RWPE2 (cell line): ENCODE measurements around the gene ERBB4.

Experiments
- ATAC-seq: fragments of 200-7000 bp; cut with Tn5 transposase; 3 replicates; pipeline ENCODE4 v1.9.1; 2021; ENCODE audit warnings: low read depth
- DNase-seq: peaks from one replicate; pipeline ENCODE4 v3.0.0-alpha.2; 2020; ENCODE audit warnings: low spot score
- H3K27ac ChIP-seq: fragments of 450-650 bp; 2 replicates; pipeline ENCODE4 v1.5.1; 2017; ENCODE audit warnings: mild to moderate bottlenecking; ENCODE audit not compliant: poor library complexity, severe bottlenecking
- H3K27me3 ChIP-seq: fragments of 250-450 bp; sonication (Bioruptor Pico); 2 replicates; pipeline ENCODE4 v1.5.1; 2021; ENCODE audit warnings: mild to moderate bottlenecking, moderate library complexity; ENCODE audit not compliant: insufficient read depth, poor library complexity, severe bottlenecking
- H3K36me3 ChIP-seq: fragments of 250-450 bp; sonication (Bioruptor Pico); 2 replicates; pipeline ENCODE4 v1.5.1; 2020; ENCODE audit warnings: low read depth, mild to moderate bottlenecking, moderate library complexity
- H3K4me1 ChIP-seq: fragments of 250-450 bp; sonication (Bioruptor Pico); 2 replicates; pipeline ENCODE4 v1.5.1; 2021; ENCODE audit warnings: mild to moderate bottlenecking, moderate library complexity; ENCODE audit not compliant: insufficient read depth, poor library complexity, severe bottlenecking
- H3K4me3 ChIP-seq: fragments of 250-450 bp; sonication (Bioruptor Pico); 2 replicates; pipeline ENCODE4 v1.5.1; 2021; ENCODE audit warnings: mild to moderate bottlenecking, moderate library complexity; ENCODE audit not compliant: severe bottlenecking
- H3K9me3 ChIP-seq: fragments of 250-450 bp; sonication (Bioruptor Pico); 2 replicates; pipeline ENCODE4 v1.5.1; 2021; ENCODE audit warnings: mild to moderate bottlenecking, moderate library complexity; ENCODE audit not compliant: severe bottlenecking
- CTCF ChIP-seq: fragments of 450-650 bp; IDR thresholded peaks from one replicate; pipeline ENCODE4 v1.5.1; 2017; ENCODE audit warnings: mild to moderate bottlenecking, moderate library complexity; ENCODE audit not compliant: poor library complexity, severe bottlenecking

Gene ERBB4

GRCh38 chr2:211391189-211391567 lies 1147.4 kb downstream of the ERBB4 start:
- no peaks in the 10 kb centered on the region for H3K27me3 ChIP-seq
- no peak for DNase-seq
- no peaks in the 10 kb centered on the region for H3K36me3 ChIP-seq
- no peak overlapping the region for H3K4me3 ChIP-seq
- TF ChIP-seq CTCF: no peak
- peaks cover 6% of the 10 kb centered on the region for H3K4me1 ChIP-seq
- no peak for ATAC-seq
- H3K9me3 ChIP-seq: no peaks in the 10 kb centered on the region
- H3K27ac ChIP-seq: no peak overlapping the region

- Histone ChIP-seq H3K27ac (no peak overlapping the region), H3K27me3 (no peaks in the 10 kb centered on the region), H3K4me3 (no peak overlapping the region), H3K9me3 (no peaks in the 10 kb centered on the region), H3K36me3 (no peaks in the 10 kb centered on the region), H3K4me1 (peaks cover 6% of the 10 kb centered on the region)
- no peak for TF ChIP-seq CTCF
- no peak for ATAC-seq
- DNase-seq: no peak
These were observed 1147.9 kb downstream of the ERBB4 start for GRCh38 chr2:211390536-211391188.

- Histone ChIP-seq H3K27me3 (no peaks in the 10 kb centered on the region), H3K27ac (no peak overlapping the region), H3K36me3 (no peaks in the 10 kb centered on the region), H3K4me3 (no peak overlapping the region), H3K9me3 (no peaks in the 10 kb centered on the region), H3K4me1 (no peaks in the 10 kb centered on the region)
- DNase-seq (no peak), ATAC-seq (no peak)
- no peak for TF ChIP-seq CTCF
These were observed 1150.9 kb downstream of the ERBB4 start for GRCh38 chr2:211387734-211388133.

GRCh38 chr2:211380041-211380440 lies 1158.6 kb downstream of the ERBB4 start:
- no peak for TF ChIP-seq CTCF
- DNase-seq (no peak), ATAC-seq (no peak)
- Histone ChIP-seq H3K27me3 (no peaks in the 10 kb centered on the region), H3K36me3 (no peaks in the 10 kb centered on the region), H3K4me3 (no peak overlapping the region), H3K4me1 (no peaks in the 10 kb centered on the region), H3K27ac (no peak overlapping the region), H3K9me3 (no peaks in the 10 kb centered on the region)

GRCh38 chr2:211376410-211376809 lies 1162.2 kb downstream of the ERBB4 start:
- H3K9me3 ChIP-seq: no peaks in the 10 kb centered on the region
- H3K4me3 ChIP-seq: no peak overlapping the region
- no peaks in the 10 kb centered on the region for H3K36me3 ChIP-seq
- H3K4me1 ChIP-seq: no peaks in the 10 kb centered on the region
- no peak for ATAC-seq
- H3K27ac ChIP-seq: no peak overlapping the region
- H3K27me3 ChIP-seq: no peaks in the 10 kb centered on the region
- TF ChIP-seq CTCF: no peak
- DNase-seq: no peak
